ENCODE measurements around the gene SLC26A11.

- TF ChIP-seq KDM4B (CRISPR knock-in tag; IDR thresholded peaks at IDR 0.05) (no peak), ZNF451 (CRISPR knock-in tag; IDR thresholded peaks at IDR 0.05) (no peak), SRF (IDR thresholded peaks at IDR 0.05; ENCODE audit: low read depth, low read length) (no peak), ZBTB14 (CRISPR knock-in tag; IDR thresholded peaks at IDR 0.05) (no peak), ZSCAN20 (CRISPR knock-in tag; IDR thresholded peaks at IDR 0.05; ENCODE audit: borderline replicate concordance) (no peak), ZHX1 (CRISPR knock-in tag; IDR thresholded peaks at IDR 0.05; ENCODE audit: low read depth) (no peak), ZBTB20 (CRISPR knock-in tag; IDR thresholded peaks at IDR 0.05; ENCODE audit: borderline replicate concordance, low read depth) (no peak), ZNF274 (CRISPR knock-in tag; IDR thresholded peaks at IDR 0.05) (no peak), FOXA1 (IDR thresholded peaks at IDR 0.05) (no peak), FOXA1 (CRISPR knock-in tag; IDR thresholded peaks at IDR 0.05) (no peak), ZNF33B (CRISPR knock-in tag; IDR thresholded peaks at IDR 0.05) (no peak), ZNF770 (CRISPR knock-in tag; IDR thresholded peaks at IDR 0.05) (no peak), SOX6 (IDR thresholded peaks at IDR 0.05) (no peak), SOX6 (CRISPR knock-in tag; IDR thresholded peaks at IDR 0.05) (no peak)
Measured at GRCh38 chr17:80245566-80246265, 25.5 kb downstream of the SLC26A11 start.

Data from HepG2 (cell line).